Caco-2 (cell line): Measurements from ENCODE around the gene LRIF1. TPM values are rescaled to one million over a fixed set of nuclear protein-coding genes. Genes with fewer than 3 reads are reported as not detected.

ENCODE experiments used
- BruUV-seq: library from RNA; stranded (reverse); fragments of 400-500 nt; replicated peaks from 2 replicates; lab custom pipeline; 2021; lab: Mats Ljungman, UMichigan
- CTCF ChIA-PET: fragments of 300-600 bp; sonication (Branson Sonifier 250); formaldehyde crosslinking; loops from one replicate; lab custom pipeline; 2022; ENCODE audit warnings: antibody characterized with exemption; lab: Charles Lee
- POLR2A ChIA-PET: fragments of 300-600 bp; sonication (Branson Sonifier 250); formaldehyde crosslinking; loops from one replicate; lab custom pipeline; 2022; ENCODE audit warnings: antibody characterized with exemption; lab: Charles Lee
- DNase-seq, 2 experiments: peaks; one replicate each; pipeline versions ENCODE4 v3.0.0 to v3.0.0-alpha.2; 2020 to 2022
- H3K27me3 ChIP-seq: replicated peaks from 2 replicates; pipeline ENCODE4 v1.6.0; 2011; ENCODE audit warnings: low read length; ENCODE audit not compliant: control insufficient read depth, insufficient read depth
- H3K36me3 ChIP-seq: 2 replicates; pipeline ENCODE4 v1.5.1; 2011; ENCODE audit warnings: low read length; ENCODE audit not compliant: control insufficient read depth, insufficient read depth
- H3K4me1 ChIP-seq: fragments of 250-450 bp; sonication (Bioruptor Pico); 2 replicates; pipeline ENCODE4 v1.5.1; 2020; ENCODE audit warnings: mild to moderate bottlenecking
- H3K4me3 ChIP-seq: 2 replicates; pipeline ENCODE4 v1.5.1; 2011; ENCODE audit warnings: low read depth, mild to moderate bottlenecking, control low read depth, low read length
- H3K9me3 ChIP-seq: fragments of 250-450 bp; sonication (Bioruptor Pico); 2 replicates; pipeline ENCODE4 v1.5.1; 2020; ENCODE audit warnings: mild to moderate bottlenecking, moderate library complexity
- H3K27ac Mint-ChIP-seq: one replicate; pipeline ENCODE4 v1.8.0; 2022; ENCODE audit warnings: mixed read lengths; ENCODE audit not compliant: unreplicated experiment
- H3K27me3 Mint-ChIP-seq: one replicate; pipeline ENCODE4 v1.8.0; 2022; ENCODE audit warnings: mixed read lengths; ENCODE audit not compliant: insufficient read depth, unreplicated experiment
- H3K36me3 Mint-ChIP-seq: one replicate; pipeline ENCODE4 v1.8.0; 2022; ENCODE audit warnings: mild to moderate bottlenecking, mixed read lengths; ENCODE audit not compliant: insufficient read depth, unreplicated experiment
- H3K4me1 Mint-ChIP-seq: one replicate; pipeline ENCODE4 v1.8.0; 2022; ENCODE audit warnings: low read depth, mixed read lengths; ENCODE audit not compliant: unreplicated experiment
- H3K4me3 Mint-ChIP-seq: one replicate; pipeline ENCODE4 v1.8.0; 2022; ENCODE audit warnings: mild to moderate bottlenecking, moderate library complexity, mixed read lengths; ENCODE audit not compliant: unreplicated experiment
- H3K9me3 Mint-ChIP-seq: one replicate; pipeline ENCODE4 v1.8.0; 2022; ENCODE audit warnings: mixed read lengths; ENCODE audit not compliant: unreplicated experiment
- CTCF ChIP-seq, 2 experiments: fragments of 200-600 bp in 1 of 2; IDR thresholded peaks; 1 replicate in 1 of 2; 2 replicates in 1 of 2; pipeline versions ENCODE4 v1.5.1 to v1.8.0; 2011 to 2022; ENCODE audit warnings: antibody characterized with exemption in 1 of 2, control low read depth in 1 of 2, inconsistent platforms in 1 of 2, low read depth in 1 of 2, low read length in 1 of 2, mild to moderate bottlenecking in 1 of 2, moderate library complexity in 1 of 2; ENCODE audit not compliant: insufficient read depth in 1 of 2, severe bottlenecking in 1 of 2, unreplicated experiment in 1 of 2
- intact Hi-C: fragments of 100-400 bp; cut with micrococcal nuclease; formaldehyde crosslinking; loops from one replicate; pipeline ENCODE4 v1.10.0; 2022; ENCODE audit not compliant: unreplicated experiment
- total RNA-seq: library from RNA; stranded (reverse); gene quantifications from 2 replicates; pipeline ENCODE4 v1.2.3, GENCODE V29; 2022

The LRIF1 gene
- total RNA-seq, 1 experiment from 2014 or later, result 31.7 TPM

DNA sequence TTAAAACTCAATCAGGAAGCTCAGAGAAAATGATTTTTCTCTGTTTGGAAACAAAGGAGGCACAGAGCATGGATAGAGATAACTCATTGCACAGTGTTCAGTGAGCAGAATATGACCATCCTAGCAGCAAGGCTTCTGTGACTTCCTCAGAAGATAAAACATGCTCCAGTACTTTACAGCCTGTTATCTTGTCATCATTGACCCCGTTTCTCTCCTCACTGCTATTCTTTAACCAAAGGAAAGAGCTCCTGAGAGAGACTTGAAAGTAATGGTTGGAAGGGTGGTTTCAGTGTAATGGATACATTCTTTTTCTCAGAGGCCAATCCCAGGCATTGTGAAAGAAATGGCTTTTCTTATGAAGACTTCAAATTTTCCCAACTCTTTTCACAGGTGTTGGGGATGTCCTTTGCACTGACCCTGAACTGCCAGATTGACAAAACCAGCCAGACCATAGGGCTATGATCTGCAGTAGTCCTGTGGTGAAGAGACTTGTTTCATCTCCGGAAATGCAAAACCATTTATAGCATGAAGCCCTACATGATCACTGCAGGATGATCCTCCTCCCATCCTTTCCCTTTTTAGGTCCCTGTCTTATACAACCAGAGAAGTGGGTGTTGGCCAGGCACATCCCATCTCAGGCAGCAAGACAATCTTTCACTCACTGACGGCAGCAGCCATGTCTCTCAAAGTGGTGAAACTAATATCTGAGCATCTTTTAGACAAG, 64.8 kb downstream of the LRIF1 start:
- no peaks in the 10 kb centered on the region for H3K9me3 ChIP-seq
- POLR2A ChIA-PET, result no interaction called here
- intact Hi-C loops, result no loop called here
- Mint-ChIP-seq H3K27me3 (peaks cover 3% of the 10 kb centered on the region), H3K4me1 (no peaks in the 10 kb centered on the region), H3K4me3 (no peak overlapping the region), H3K9me3 (no peaks in the 10 kb centered on the region), H3K36me3 (no peaks in the 10 kb centered on the region), H3K27ac (no peak overlapping the region)
- BruUV-seq, result no TSS peak
- TF ChIP-seq CTCF (IDR thresholded peaks at IDR 0.05; ENCODE audit: insufficient read depth in 1 of 2, low read depth in 1 of 2, low read length in 1 of 2, severe bottlenecking in 1 of 2, unreplicated experiment in 1 of 2), result no peak
- no peak overlapping the region for H3K4me3 ChIP-seq
- no peaks in the 10 kb centered on the region for H3K27me3 ChIP-seq
- CTCF ChIA-PET, result no interaction called here
- H3K4me1 ChIP-seq, result no peaks in the 10 kb centered on the region
- no peaks in the 10 kb centered on the region for H3K36me3 ChIP-seq
- DNase-seq, result no peak

DNA sequence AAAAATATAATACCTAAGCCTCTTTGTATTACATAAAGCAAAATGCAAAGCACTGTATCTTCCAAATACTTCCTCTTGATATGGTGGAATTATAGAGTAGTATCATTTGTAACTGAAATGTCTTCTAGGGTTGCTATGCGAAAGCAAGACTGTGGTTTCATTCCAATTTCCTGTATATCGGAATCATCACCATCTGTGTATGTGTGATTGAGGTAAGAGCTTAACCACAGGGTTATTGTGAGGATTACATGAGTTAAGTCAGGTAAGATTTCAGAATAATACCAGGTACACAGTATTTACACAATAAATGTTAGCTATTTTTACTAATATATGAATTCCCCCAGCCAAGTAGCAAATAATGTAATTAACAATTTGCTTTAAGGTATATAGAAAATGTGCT, 66.0 kb downstream of the LRIF1 start:
- no peak overlapping the region for H3K4me3 ChIP-seq
- no peak for DNase-seq
- H3K4me3 Mint-ChIP-seq, result no peak overlapping the region
- intact Hi-C loops, result no loop called here
- BruUV-seq, result no TSS peak
- no peak for TF ChIP-seq CTCF (IDR thresholded peaks at IDR 0.05; ENCODE audit: insufficient read depth in 1 of 2, low read depth in 1 of 2, low read length in 1 of 2, severe bottlenecking in 1 of 2, unreplicated experiment in 1 of 2)
- H3K4me1 Mint-ChIP-seq, result no peaks in the 10 kb centered on the region
- no peaks in the 10 kb centered on the region for H3K36me3 ChIP-seq
- H3K4me1 ChIP-seq, result no peaks in the 10 kb centered on the region
- no peaks in the 10 kb centered on the region for H3K36me3 Mint-ChIP-seq
- no peaks in the 10 kb centered on the region for H3K9me3 Mint-ChIP-seq
- peaks cover 5% of the 10 kb centered on the region for H3K27me3 Mint-ChIP-seq
- H3K9me3 ChIP-seq, result no peaks in the 10 kb centered on the region
- POLR2A ChIA-PET, result no interaction called here
- CTCF ChIA-PET, result no interaction called here
- H3K27me3 ChIP-seq, result no peaks in the 10 kb centered on the region
- H3K27ac Mint-ChIP-seq, result no peak overlapping the region

Other genes starting within 250 kb of the LRIF1 start
- gene CD53, start 90.8 kb downstream of the LRIF1 start, total RNA-seq, result not detected in 2 replicates
- 25.3 and 29.0 TPM in 2 replicates for gene DRAM2, start 176.2 kb upstream of the LRIF1 start, total RNA-seq
- 17.3 and 19.1 TPM in 2 replicates for gene CEPT1, start 176.3 kb upstream of the LRIF1 start, total RNA-seq
- gene DENND2D, start 236.7 kb upstream of the LRIF1 start, total RNA-seq, result 20.4 and 23.2 TPM in 2 replicates